ENCODE results near the gene GSTA2. TPM values are rescaled to one million over a fixed set of nuclear protein-coding genes. Genes with fewer than 3 reads are reported as not detected.
"Not testable (repeated sequence)": the region's sequence is repeated elsewhere in the genome, so short reads cannot be mapped to it uniquely, and the experiment has no call there.

Gene GSTA2
- total RNA-seq, 1 donor from 2014 or later = not detected

DNA sequence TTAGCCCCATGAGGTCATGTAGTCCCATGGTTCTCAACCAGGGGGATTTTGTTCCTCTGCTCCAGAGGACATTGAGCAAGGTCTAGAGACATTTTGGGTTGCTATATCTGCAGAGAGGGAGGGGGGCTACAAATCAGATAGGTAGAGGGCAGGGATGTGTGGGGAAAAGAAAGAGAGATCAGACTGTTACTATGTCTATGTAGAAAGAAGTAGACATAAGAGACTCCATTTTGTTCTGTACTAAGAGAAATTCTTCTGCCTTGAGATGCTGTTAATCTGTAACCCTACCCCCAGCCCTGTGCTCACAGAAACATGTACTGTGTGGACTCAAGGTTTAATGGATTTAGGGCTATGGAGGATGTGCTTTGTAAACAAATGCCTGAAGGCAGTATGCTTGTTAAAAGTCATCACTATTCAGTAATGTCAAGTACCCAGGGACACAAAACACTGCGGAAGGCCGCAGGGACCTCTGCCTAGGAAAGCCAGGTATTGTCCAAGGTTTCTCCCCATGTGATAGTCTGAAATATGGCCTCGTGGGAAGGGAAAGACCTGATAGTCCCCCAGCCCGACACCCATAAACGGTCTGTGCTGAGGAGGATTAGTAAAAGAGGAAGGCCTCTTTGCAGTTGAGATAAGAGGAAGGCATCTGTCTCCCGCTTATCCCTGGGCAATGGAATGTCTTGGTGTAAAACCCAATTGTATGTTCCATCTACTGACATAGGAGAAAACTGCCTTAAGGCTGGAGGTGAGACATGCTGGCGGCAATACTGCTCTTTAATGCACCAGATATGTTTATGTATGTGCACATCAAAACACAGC lies 1.4 kb downstream of the GSTA2 start:
- ATAC-seq; intact Hi-C loops (cut with DNase I); DNase-seq (ENCODE audit: low spot score): not testable (repeated sequence)

GRCh38 chr6:52760105-52760765 lies 3.0 kb downstream of the GSTA2 start:
- DNase-seq (ENCODE audit: low spot score) = no peak
- intact Hi-C loops (cut with DNase I) = no loop called here
- ATAC-seq = no peak

- intact Hi-C loops (cut with DNase I) = no loop called here
- ATAC-seq (no peak), DNase-seq (ENCODE audit: low spot score) (no peak)
Measured at GRCh38 chr6:52759085-52759484, 4.2 kb downstream of the GSTA2 start.

GRCh38 chr6:52757651-52758338 lies 5.5 kb downstream of the GSTA2 start:
- intact Hi-C loops (cut with DNase I); DNase-seq (ENCODE audit: low spot score); ATAC-seq: not testable (repeated sequence)

DNA sequence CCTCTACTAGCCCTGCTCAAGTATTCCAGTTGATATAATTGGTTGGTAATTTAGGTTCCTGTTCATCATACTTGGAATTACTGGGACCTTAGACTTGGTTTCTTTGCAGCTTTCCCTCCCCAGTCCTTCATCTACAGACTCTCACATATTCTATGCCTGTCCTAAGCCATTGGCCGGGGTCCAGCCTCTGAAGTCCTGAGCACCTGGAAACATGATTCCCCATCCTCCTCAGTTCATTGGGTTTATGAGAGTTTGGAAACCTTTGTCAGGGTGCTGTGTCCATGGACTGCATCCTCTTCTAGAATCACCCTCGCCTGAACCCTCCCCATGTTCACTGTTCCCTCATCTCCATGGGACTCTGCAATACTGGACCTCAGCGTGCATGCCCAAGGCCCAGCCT lies 8.8 kb downstream of the GSTA2 start:
- DNase-seq (ENCODE audit: low spot score) (no peak), ATAC-seq (no peak)
- intact Hi-C loops (cut with DNase I) = no loop called here

GRCh38 chr6:52753137-52753536 lies 10.1 kb downstream of the GSTA2 start:
- ATAC-seq; intact Hi-C loops (cut with DNase I); DNase-seq (ENCODE audit: low spot score): not testable (repeated sequence)

DNA sequence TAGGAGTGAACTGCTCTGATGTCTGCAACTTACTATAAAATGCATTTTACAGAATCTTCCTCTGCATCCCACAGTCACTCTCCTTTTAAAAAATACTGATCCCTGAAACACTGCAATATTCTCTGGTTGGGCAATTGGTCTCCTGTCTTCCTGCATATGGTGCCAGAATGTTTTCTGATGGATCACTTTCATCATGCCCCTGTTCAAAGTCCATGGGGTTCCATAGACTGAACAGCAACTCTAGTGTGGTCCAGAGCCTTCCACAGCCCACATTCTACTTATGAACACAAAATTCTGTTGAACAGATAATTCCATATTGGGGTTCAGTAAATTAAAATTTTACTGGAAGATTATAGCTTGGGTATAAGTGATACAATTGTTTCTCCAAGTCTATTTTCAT lies 11.0 kb downstream of the GSTA2 start:
- intact Hi-C loops (cut with DNase I) = no loop called here
- no peak for ATAC-seq
- no peak for DNase-seq (ENCODE audit: low spot score)

DNA sequence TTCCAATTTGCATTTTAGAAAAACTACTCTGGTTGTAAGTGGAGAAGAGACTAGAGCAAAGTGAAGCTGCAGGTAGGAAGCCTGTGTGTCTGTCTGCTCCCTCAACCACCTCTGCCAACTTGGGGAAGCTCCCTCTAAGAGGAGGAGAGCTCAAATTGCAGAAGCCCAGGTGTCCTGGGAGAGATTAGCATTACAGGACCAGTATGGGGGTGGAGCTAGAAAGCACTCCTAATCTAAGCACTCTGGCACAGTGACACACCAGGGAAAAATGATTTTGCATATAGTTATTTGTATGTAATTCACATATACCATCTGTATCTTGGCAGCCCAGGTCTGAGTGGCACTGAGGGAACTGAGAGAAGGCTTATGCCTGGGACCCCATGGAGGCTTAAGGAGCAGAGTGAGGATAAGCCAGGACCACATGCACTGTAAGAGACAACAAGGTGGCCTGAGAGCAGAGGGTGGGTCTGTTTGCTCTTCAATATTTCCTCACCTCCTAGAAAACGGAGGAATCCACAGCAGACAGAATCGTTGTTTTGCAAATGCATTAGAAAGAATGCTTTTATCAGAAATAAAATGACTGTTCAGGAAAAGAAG lies 13.6 kb downstream of the GSTA2 start:
- intact Hi-C loops (cut with DNase I) = no loop called here
- ATAC-seq (no peak), DNase-seq (ENCODE audit: low spot score) (no peak)

DNA sequence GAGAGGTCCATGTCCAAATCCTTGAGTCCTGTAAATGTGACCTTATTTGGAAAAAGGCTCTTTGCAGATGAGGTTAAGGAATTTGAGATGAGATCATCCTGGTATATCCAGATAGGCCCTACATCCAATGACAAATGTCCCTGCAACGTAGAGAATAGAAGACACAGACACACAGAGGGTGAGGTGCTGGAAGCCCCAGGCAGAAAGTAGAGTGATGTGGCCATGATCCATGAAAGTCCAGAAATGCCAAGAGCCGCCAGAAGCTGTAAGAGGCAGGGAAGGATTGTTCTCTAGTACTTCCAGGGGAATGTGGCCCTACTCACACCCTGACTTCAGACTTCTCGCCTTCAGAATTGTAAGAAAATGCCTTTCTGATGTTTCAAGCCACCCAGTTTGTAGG lies 16.0 kb downstream of the GSTA2 start:
- DNase-seq (ENCODE audit: low spot score); ATAC-seq; intact Hi-C loops (cut with DNase I): not testable (repeated sequence)

DNA sequence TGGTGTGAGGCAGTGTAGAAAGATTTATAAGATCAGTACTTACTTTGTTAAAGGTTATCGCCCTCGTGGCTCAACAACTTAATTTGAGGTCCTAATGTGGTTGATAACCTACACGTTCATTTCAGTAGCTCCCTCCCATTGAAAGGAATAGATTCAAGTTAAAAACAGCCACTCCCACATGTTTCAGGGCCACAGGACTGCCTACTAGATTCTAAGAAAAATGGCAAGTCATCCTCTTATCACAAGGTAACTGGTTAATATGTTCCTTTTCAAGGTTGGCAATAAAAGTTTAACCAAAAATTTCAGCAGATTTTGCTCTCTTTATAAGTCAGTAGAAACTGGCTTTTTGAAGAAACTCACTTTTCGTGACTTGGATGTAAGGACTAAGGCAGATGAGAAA lies 17.1 kb downstream of the GSTA2 start:
- intact Hi-C loops (cut with DNase I) = no loop called here
- DNase-seq (ENCODE audit: low spot score) (no peak), ATAC-seq (no peak)

DNA sequence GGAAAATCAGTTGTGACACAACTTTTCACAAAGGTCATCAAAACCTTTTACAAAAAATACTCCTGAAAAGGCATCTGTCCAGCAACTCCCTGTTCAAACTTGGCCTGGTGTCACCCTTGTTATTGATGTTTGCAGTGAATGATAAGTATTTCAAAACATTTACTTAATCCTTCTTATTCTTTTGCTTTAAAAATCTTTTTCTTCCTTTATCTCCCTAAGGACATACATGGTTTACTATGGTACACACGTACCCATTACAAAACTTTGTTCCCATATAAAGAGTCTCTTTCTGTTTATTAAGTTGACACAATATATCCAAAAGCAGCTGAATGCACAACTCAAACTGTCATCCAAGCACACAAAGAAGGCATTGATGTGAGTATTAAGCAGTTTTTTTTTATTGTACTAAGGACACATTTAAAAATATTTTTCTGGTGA lies 17.5 kb downstream of the GSTA2 start:
- DNase-seq (ENCODE audit: low spot score) (no peak), ATAC-seq (no peak)
- intact Hi-C loops (cut with DNase I) = no loop called here

GRCh38 chr6:52741872-52742271 lies 21.4 kb downstream of the GSTA2 start:
- DNase-seq (ENCODE audit: low spot score) (no peak), ATAC-seq (no peak)
- intact Hi-C loops (cut with DNase I) = no loop called here

GRCh38 chr6:52739627-52740026 lies 23.6 kb downstream of the GSTA2 start:
- DNase-seq (ENCODE audit: low spot score) (no peak), ATAC-seq (no peak)
- intact Hi-C loops (cut with DNase I) = no loop called here

DNA sequence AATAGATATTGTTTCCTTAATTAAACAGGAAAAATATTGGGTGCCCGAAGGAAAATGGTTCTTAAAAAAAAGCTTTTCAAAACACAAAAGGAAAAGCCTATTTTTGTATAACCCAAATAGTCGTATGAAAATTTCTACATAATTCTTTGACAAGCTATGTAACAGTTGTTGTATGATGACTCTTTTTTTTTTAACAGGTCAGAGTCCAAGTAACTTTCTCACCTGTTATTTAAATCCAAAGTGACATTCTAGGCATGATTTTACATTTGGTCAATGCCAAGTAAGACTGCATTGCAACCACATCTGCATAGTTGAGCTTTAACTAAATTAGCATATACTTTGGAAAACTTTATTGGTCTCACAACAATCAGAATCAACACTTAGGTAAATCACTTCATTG lies 24.1 kb downstream of the GSTA2 start:
- ATAC-seq = no peak
- no peak for DNase-seq (ENCODE audit: low spot score)
- intact Hi-C loops (cut with DNase I) = no loop called here

GRCh38 chr6:52736145-52736544 lies 27.1 kb downstream of the GSTA2 start:
- DNase-seq (ENCODE audit: low spot score) = no peak
- intact Hi-C loops (cut with DNase I) = no loop called here
- no peak for ATAC-seq

DNA sequence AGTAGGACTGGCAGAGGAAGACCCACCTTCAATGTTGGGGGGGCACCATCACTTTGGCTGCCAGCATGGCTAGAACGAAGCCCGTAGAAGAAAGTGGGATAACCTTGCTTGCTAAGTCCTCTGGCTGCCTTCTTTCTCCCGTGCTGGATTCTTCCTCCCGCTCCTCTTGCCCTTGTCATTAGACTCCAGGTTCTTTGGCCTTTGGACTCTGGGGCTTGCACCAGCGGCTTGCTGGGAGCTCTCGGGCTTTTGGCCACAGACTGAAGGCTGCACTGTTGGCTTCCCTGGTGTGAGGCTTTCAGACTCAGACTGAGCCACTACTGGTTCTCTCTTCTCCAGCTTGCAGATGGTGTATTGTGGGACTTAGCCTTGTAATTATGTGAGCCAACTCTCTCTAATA lies 28.2 kb downstream of the GSTA2 start:
- DNase-seq (ENCODE audit: low spot score) = no peak
- no peak for ATAC-seq
- intact Hi-C loops (cut with DNase I) = no loop called here

DNA sequence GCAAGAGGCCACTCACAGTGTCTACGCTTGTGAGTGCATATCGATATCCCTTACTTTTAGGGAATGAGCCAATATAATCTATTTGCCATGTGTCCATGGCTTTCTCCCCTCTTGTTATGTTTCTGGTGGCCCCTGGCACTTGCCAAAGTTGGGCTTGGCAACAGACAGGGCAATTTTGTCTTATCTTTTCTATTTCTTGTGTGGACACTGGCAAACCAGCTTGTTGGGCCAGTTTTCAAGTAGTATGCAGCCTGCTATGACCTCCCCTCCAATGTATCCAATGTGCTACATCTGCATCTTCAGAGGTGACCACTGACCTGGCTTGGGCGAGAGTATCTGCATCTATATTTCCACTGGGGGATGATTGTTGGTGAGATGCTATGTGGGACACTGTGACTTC lies 29.2 kb downstream of the GSTA2 start:
- intact Hi-C loops (cut with DNase I) = no loop called here
- DNase-seq (ENCODE audit: low spot score) = no peak

GRCh38 chr6:52733172-52733571 lies 30.1 kb downstream of the GSTA2 start:
- ATAC-seq = no peak
- intact Hi-C loops (cut with DNase I) = no loop called here
- DNase-seq (ENCODE audit: low spot score) = no peak

More for the DNA sequence above, 29.2 kb downstream of the GSTA2 start:
- no peak for ATAC-seq

- intact Hi-C loops (cut with DNase I) = no loop called here
- ATAC-seq = no peak
- DNase-seq (ENCODE audit: low spot score) = no peak
Measured at GRCh38 chr6:52731719-52732118, 31.6 kb downstream of the GSTA2 start.

DNA sequence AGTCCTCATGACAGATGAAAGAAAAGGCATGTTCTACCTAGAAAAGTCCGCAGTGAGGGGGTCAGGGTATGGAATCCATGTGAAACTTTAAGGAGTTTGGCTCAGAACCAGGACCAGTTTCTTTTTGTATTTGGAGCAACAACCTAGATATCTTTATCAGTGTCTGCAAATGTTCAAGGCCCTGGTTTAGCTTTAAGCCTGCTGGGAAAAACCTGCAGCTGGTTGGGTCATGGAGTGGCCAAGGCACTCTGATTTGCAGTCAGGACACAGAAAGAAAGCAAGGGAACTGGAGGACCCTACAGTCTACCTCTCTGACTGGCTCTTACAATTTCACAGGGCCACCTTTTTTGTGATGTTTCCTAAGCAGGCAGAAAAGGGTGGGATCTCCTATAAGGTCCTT lies 33.7 kb downstream of the GSTA2 start:
- ATAC-seq (no peak), DNase-seq (ENCODE audit: low spot score) (no peak)
- intact Hi-C loops (cut with DNase I) = no loop called here
